GM19438 (cell line): ENCODE measurements around the gene TSPAN14.

Source experiments
- ATAC-seq: cut with Tn5 transposase; IDR thresholded peaks from one replicate; pipeline ENCODE4 v1.9.1; 2021; ENCODE audit warnings: low read depth; ENCODE audit not compliant: unreplicated experiment

The TSPAN14 gene

GRCh38 chr10:80500572-80501380, 46.7 kb downstream of the TSPAN14 start:
- ATAC-seq, result peak; percentile 76

- ATAC-seq, result no peak
These were observed 47.3 kb downstream of the TSPAN14 start for GRCh38 chr10:80501381-80501912.

GRCh38 chr10:80501913-80502521, 47.9 kb downstream of the TSPAN14 start:
- ATAC-seq, result no peak

GRCh38 chr10:80502621-80503583, 48.8 kb downstream of the TSPAN14 start:
- no peak for ATAC-seq

GRCh38 chr10:80503584-80504157, 49.6 kb downstream of the TSPAN14 start:
- no peak for ATAC-seq

GRCh38 chr10:80504158-80504811, 50.2 kb downstream of the TSPAN14 start:
- no peak for ATAC-seq

- ATAC-seq, result no peak
These were observed 50.9 kb downstream of the TSPAN14 start for GRCh38 chr10:80504897-80505465.

- ATAC-seq, result no peak
These were observed 52.1 kb downstream of the TSPAN14 start for GRCh38 chr10:80506189-80506575.

- ATAC-seq, result no peak
These were observed 52.9 kb downstream of the TSPAN14 start for GRCh38 chr10:80506836-80507487.

- ATAC-seq, result no peak
These were observed 54.9 kb downstream of the TSPAN14 start for GRCh38 chr10:80509108-80509402.

GRCh38 chr10:80509403-80510161, 55.5 kb downstream of the TSPAN14 start:
- ATAC-seq, result no peak

GRCh38 chr10:80512031-80512526, 58.0 kb downstream of the TSPAN14 start:
- no peak for ATAC-seq

- no peak for ATAC-seq
These were observed 59.0 kb downstream of the TSPAN14 start for GRCh38 chr10:80513106-80513505.

GRCh38 chr10:80515511-80515910, 61.4 kb downstream of the TSPAN14 start:
- no peak for ATAC-seq

- no peak for ATAC-seq
These were observed 61.8 kb downstream of the TSPAN14 start for GRCh38 chr10:80515941-80516340.

- no peak for ATAC-seq
These were observed 62.5 kb downstream of the TSPAN14 start for GRCh38 chr10:80516506-80517075.

- no peak for ATAC-seq
These were observed 63.5 kb downstream of the TSPAN14 start for GRCh38 chr10:80517416-80518142.
